Left ventricle myocardium inferior (tissue), 1 donor: Measurements from ENCODE around the gene PASK. TPM values are rescaled to one million over a fixed set of nuclear protein-coding genes. Genes with fewer than 3 reads are reported as not detected.

Source experiments
- DNase-seq: peaks from one replicate; pipeline ENCODE4 v3.0.0-alpha.2; 2020
- H3K27ac ChIP-seq: fragments of 200-600 bp; replicated peaks from 2 replicates; pipeline ENCODE4 v1.8.0; 2021
- H3K27me3 ChIP-seq: fragments of 200-600 bp; 2 replicates; pipeline ENCODE4 v1.8.0; 2021; ENCODE audit warnings: low read depth
- H3K36me3 ChIP-seq: fragments of 200-600 bp; 2 replicates; pipeline ENCODE4 v1.8.0; 2021
- H3K4me1 ChIP-seq: fragments of 200-600 bp; 2 replicates; pipeline ENCODE4 v1.8.0; 2021
- H3K4me3 ChIP-seq: fragments of 200-600 bp; 2 replicates; pipeline ENCODE4 v1.8.0; 2021; ENCODE audit warnings: mild to moderate bottlenecking, moderate library complexity
- H3K9me3 ChIP-seq: fragments of 200-600 bp; replicated peaks from 2 replicates; pipeline ENCODE4 v1.8.0; 2021
- intact Hi-C: fragments of 100-400 bp; cut with micrococcal nuclease; formaldehyde crosslinking; loops from one replicate; pipeline ENCODE4 v1.11.0; 2022
- total RNA-seq: library from RNA; stranded (reverse); fragmentation: NEBNext Ultra II Directional; extraction: Animal tissue kit (Norgen Biotek cat#: 25700); gene quantifications from one replicate; pipeline ENCODE4 v1.2.1, GENCODE V29; 2021
- TF ChIP-seq, protein P1 (sequence below): fragments of 200-600 bp; IDR thresholded peaks from 2 replicates; pipeline ENCODE4 v1.8.0; 2021; ENCODE audit warnings: antibody characterized with exemption, mild to moderate bottlenecking, borderline replicate concordance
- donor health status: DM: no; HTN: yes; CAD: no; lungs with severe emphysema.

Gene PASK
- total RNA-seq, 1 donor from 2014 or later = 3.4 TPM

GRCh38 chr2:241067501-241068135 lies 81.7 kb downstream of the PASK start:
- Histone ChIP-seq H3K4me1 (peaks cover 11% of the 10 kb centered on the region), H3K4me3 (no peak overlapping the region), H3K9me3 (no peaks in the 10 kb centered on the region), H3K27ac (no peak overlapping the region), H3K36me3 (peaks cover 52% of the 10 kb centered on the region), H3K27me3 (peaks cover 8% of the 10 kb centered on the region)
- DNase-seq = no peak
- intact Hi-C loops = no loop called here
- TF ChIP-seq, protein P1, sequence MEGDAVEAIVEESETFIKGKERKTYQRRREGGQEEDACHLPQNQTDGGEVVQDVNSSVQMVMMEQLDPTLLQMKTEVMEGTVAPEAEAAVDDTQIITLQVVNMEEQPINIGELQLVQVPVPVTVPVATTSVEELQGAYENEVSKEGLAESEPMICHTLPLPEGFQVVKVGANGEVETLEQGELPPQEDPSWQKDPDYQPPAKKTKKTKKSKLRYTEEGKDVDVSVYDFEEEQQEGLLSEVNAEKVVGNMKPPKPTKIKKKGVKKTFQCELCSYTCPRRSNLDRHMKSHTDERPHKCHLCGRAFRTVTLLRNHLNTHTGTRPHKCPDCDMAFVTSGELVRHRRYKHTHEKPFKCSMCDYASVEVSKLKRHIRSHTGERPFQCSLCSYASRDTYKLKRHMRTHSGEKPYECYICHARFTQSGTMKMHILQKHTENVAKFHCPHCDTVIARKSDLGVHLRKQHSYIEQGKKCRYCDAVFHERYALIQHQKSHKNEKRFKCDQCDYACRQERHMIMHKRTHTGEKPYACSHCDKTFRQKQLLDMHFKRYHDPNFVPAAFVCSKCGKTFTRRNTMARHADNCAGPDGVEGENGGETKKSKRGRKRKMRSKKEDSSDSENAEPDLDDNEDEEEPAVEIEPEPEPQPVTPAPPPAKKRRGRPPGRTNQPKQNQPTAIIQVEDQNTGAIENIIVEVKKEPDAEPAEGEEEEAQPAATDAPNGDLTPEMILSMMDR = no peak

DNA sequence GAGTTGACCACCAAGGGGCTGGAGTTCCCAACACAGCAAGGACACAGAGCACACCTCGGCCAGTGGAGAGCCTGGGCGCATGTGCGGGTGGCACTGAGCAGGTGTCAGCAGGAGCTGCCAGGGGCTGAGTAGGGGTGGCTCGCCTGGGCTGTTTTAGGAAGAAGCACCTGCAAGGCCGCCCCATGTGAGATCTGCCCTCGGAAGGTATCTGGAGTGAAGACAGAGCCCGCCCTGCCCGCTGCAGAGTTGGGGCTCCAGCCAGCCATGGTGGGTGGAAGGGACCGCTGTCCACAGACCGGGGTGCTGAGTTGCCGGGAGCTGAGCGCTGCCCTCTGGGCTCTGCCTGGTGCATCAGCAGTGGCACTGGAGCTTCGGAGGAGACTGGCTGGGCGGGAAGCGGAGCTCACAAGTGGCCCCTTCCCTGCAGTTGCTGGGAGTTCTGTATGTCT lies 82.4 kb downstream of the PASK start:
- H3K4me1 ChIP-seq = peaks cover 11% of the 10 kb centered on the region
- H3K27ac ChIP-seq = no peak overlapping the region
- TF ChIP-seq, protein P1 = no peak
- no peaks in the 10 kb centered on the region for H3K9me3 ChIP-seq
- no peak overlapping the region for H3K4me3 ChIP-seq
- DNase-seq = no peak
- peaks cover 8% of the 10 kb centered on the region for H3K27me3 ChIP-seq
- H3K36me3 ChIP-seq = peaks cover 45% of the 10 kb centered on the region
- intact Hi-C loops = no loop called here

DNA sequence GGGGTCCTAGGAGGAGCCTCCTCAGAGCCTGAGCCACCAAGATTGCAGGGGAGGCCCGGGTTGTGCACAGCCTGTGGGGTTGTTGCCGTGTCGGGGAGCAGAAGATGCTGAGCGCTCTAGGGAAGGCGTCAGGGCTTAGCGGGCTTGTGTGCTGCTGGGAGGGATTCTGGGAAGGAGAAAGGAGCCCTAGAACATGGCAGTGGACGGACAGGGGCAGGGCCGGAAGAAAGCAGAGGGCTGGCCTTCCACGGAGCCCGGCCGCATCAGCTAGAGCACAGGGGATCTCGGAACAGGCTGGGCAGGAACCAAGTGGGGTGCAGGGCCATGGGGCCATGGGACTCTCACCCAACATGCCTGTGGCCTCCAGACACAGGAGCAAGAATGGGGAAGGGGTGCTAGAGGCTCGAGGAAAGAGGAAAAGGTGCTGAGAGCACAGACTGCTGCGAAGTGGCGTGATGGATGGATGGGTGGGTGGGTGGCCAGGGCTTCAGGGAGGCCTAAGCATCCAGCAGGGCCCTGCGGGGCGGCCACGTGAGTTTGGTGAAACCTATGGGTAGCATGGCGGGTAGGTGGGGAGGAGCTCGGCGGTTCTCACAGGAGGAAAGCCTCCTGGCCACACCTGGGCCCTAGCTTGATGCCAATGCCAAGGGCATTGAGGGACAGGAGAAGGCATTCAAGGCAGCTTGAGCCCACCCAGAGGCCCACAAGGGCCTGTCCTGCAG lies 82.9 kb downstream of the PASK start:
- Histone ChIP-seq H3K27ac (no peak overlapping the region), H3K27me3 (peaks cover 8% of the 10 kb centered on the region), H3K36me3 (peaks cover 39% of the 10 kb centered on the region), H3K9me3 (no peaks in the 10 kb centered on the region), H3K4me3 (no peak overlapping the region), H3K4me1 (peaks cover 11% of the 10 kb centered on the region)
- DNase-seq = no peak
- TF ChIP-seq, protein P1 = no peak
- intact Hi-C loops = no loop called here

GRCh38 chr2:241065355-241065803 lies 83.9 kb downstream of the PASK start:
- no peaks in the 10 kb centered on the region for H3K9me3 ChIP-seq
- H3K27me3 ChIP-seq = peaks cover 8% of the 10 kb centered on the region
- no peak overlapping the region for H3K27ac ChIP-seq
- H3K4me3 ChIP-seq = no peak overlapping the region
- intact Hi-C loops = no loop called here
- TF ChIP-seq, protein P1 = no peak
- peaks cover 30% of the 10 kb centered on the region for H3K36me3 ChIP-seq
- DNase-seq = no peak
- peaks cover 11% of the 10 kb centered on the region for H3K4me1 ChIP-seq

DNA sequence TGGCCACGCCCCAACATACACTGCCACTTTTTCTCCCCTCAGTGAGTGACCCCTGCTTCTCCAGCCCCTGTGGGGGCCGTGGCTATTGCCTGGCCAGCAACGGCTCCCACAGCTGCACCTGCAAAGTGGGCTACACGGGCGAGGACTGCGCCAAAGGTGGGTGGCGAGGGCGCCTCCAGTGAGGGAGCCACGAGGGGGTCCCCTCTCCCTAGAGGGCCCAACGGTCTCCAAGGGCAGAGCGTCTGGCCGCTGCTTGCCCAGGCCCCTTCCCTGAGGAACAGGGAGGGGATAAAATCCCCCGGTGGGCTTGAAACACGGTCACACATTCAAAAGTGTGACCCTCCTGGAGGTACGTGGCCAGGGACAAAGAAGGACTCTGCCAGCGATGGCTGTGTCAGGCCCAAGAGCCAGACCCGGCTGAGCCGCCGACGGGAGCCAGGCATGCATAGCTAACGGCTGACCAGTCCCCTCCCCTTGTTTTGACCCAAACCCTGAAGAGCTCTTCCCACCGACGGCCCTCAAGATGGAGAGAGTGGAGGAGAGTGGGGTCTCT lies 84.4 kb downstream of the PASK start:
- no peak overlapping the region for H3K4me3 ChIP-seq
- intact Hi-C loops = no loop called here
- H3K4me1 ChIP-seq = peaks cover 11% of the 10 kb centered on the region
- DNase-seq = no peak
- H3K27me3 ChIP-seq = peaks cover 8% of the 10 kb centered on the region
- peaks cover 25% of the 10 kb centered on the region for H3K36me3 ChIP-seq
- no peaks in the 10 kb centered on the region for H3K9me3 ChIP-seq
- TF ChIP-seq, protein P1 = no peak
- H3K27ac ChIP-seq = no peak overlapping the region
